Endothelial cell of umbilical vein (primary cell): ENCODE measurements around the gene PCBD1. TPM values are rescaled to one million over a fixed set of nuclear protein-coding genes. Genes with fewer than 3 reads are reported as not detected.

Experiments
- BruUV-seq: library from RNA; stranded (reverse); fragments of 400-500 nt; replicated peaks from 2 replicates; lab custom pipeline; 2021; lab: Mats Ljungman, UMichigan
- CTCF ChIA-PET: fragments of 300-600, 350-600 bp; sonication (Branson Sonifier 250); formaldehyde crosslinking; loops from one replicate; lab custom pipeline; 2021; ENCODE audit warnings: antibody characterized with exemption, inconsistent platforms; lab: Charles Lee
- POLR2A ChIA-PET: fragments of 300-600, 350-600 bp; sonication (Branson Sonifier 250); formaldehyde crosslinking; loops from one replicate; lab custom pipeline; 2021; ENCODE audit warnings: antibody characterized with exemption, inconsistent platforms; lab: Charles Lee
- DNase-seq: peaks from one replicate; pipeline ENCODE4 v3.0.0-alpha.2; 2011; ENCODE audit warnings: low read depth, low spot score
- FAIRE-seq: peaks from 2 replicates; lab custom pipeline; 2011; peaks lifted over from hg19 to GRCh38; lab: Jason Lieb, UNC
- H2AFZ ChIP-seq: 2 replicates; pipeline ENCODE4 v1.6.0; 2012; ENCODE audit warnings: low read depth, low read length, control low read depth, inconsistent platforms
- H3K27ac ChIP-seq: 2 replicates; pipeline ENCODE4 v1.5.1; 2011; ENCODE audit warnings: low read depth, mild to moderate bottlenecking, control low read depth, low read length, moderate library complexity; ENCODE audit not compliant: insufficient read depth
- H3K27me3 ChIP-seq, 2 experiments: 2 replicates each; pipeline versions ENCODE4 v1.6.0 to v1.6.1; 2011; ENCODE audit warnings: low read length in 2 of 2, mixed read lengths in 1 of 2; ENCODE audit not compliant: control insufficient read depth in 2 of 2, insufficient read depth in 2 of 2
- H3K36me3 ChIP-seq, 2 experiments: 2 replicates in 1 of 2; 3 replicates in 1 of 2; pipeline ENCODE4 v1.5.1; 2011; ENCODE audit warnings: low read length in 2 of 2, mild to moderate bottlenecking in 1 of 2, moderate library complexity in 1 of 2; ENCODE audit not compliant: control insufficient read depth in 2 of 2, insufficient read depth in 2 of 2; ENCODE audit errors: extremely low read depth in 1 of 2
- H3K4me1 ChIP-seq: 3 replicates; pipeline ENCODE4 v1.5.1; 2011; ENCODE audit warnings: mild to moderate bottlenecking, low read length; ENCODE audit not compliant: control insufficient read depth, insufficient read depth; ENCODE audit errors: extremely low read depth
- H3K4me2 ChIP-seq: 2 replicates; pipeline ENCODE4 v1.6.1; 2011; ENCODE audit warnings: low read length, control low read depth, mixed read lengths; ENCODE audit not compliant: insufficient read depth
- H3K4me3 ChIP-seq, 3 experiments: fragments of 200-600 bp in 1 of 3; sonication (generic), shearing (Covaris generic) in 1 of 3; replicated peaks in 1 of 3; 2 replicates each; pipeline ENCODE4 v1.5.1; 2011 to 2016; ENCODE audit warnings: control low read depth in 3 of 3, low read length in 3 of 3, mild to moderate bottlenecking in 2 of 3, inconsistent platforms in 1 of 3, low read depth in 1 of 3, moderate library complexity in 1 of 3; ENCODE audit not compliant: insufficient read depth in 1 of 3
- H3K79me2 ChIP-seq: 2 replicates; pipeline ENCODE4 v1.6.0; 2012; ENCODE audit warnings: low read length, inconsistent platforms; ENCODE audit not compliant: control insufficient read depth, insufficient read depth
- H3K9ac ChIP-seq: replicated peaks from 2 replicates; pipeline ENCODE3; 2011; ENCODE audit warnings: low read length, control low read depth; ENCODE audit not compliant: insufficient read depth; ENCODE audit errors: extremely low read depth
- H3K9me1 ChIP-seq: replicated peaks from 3 replicates; pipeline ENCODE4 v1.6.0; 2011; ENCODE audit warnings: mild to moderate bottlenecking, low read length; ENCODE audit not compliant: control insufficient read depth, insufficient read depth; ENCODE audit errors: extremely low read depth
- H3K9me3 ChIP-seq: replicated peaks from 2 replicates; pipeline ENCODE4 v1.5.1; 2012; ENCODE audit warnings: low read length, inconsistent platforms; ENCODE audit not compliant: control insufficient read depth, insufficient read depth
- H4K20me1 ChIP-seq: replicated peaks from 2 replicates; pipeline ENCODE3; 2011; ENCODE audit warnings: mild to moderate bottlenecking, low read length; ENCODE audit not compliant: control insufficient read depth, insufficient read depth; ENCODE audit errors: extremely low read depth
- EZH2 ChIP-seq: IDR thresholded peaks from 2 replicates; pipeline ENCODE4 v1.6.1; 2012; ENCODE audit warnings: borderline replicate concordance, low read depth, mild to moderate bottlenecking, moderate library complexity, low read length, inconsistent platforms; ENCODE audit not compliant: severe bottlenecking
- FOS ChIP-seq: IDR thresholded peaks from 2 replicates; pipeline ENCODE4 v1.6.1; 2011; ENCODE audit warnings: mild to moderate bottlenecking, low read length, moderate library complexity, borderline replicate concordance; ENCODE audit not compliant: insufficient read depth
- GATA2 ChIP-seq: IDR thresholded peaks from 2 replicates; pipeline ENCODE4 v1.7.0; 2011; ENCODE audit warnings: low read depth, mild to moderate bottlenecking, moderate library complexity, mixed read lengths, low read length; ENCODE audit not compliant: insufficient read length, insufficient read depth
- JUN ChIP-seq: IDR thresholded peaks from 2 replicates; pipeline ENCODE4 v1.6.1; 2011; ENCODE audit warnings: borderline replicate concordance, low read depth; ENCODE audit not compliant: insufficient read length, insufficient read depth
- MAX ChIP-seq: IDR thresholded peaks from 2 replicates; pipeline ENCODE4 v1.6.1; 2011; ENCODE audit not compliant: insufficient read depth, insufficient read length
- MYC ChIP-seq: IDR thresholded peaks from one replicate; pipeline ENCODE4 v1.6.1; 2011; ENCODE audit warnings: mild to moderate bottlenecking, low read depth, low read length
- POLR2A ChIP-seq: IDR thresholded peaks from 2 replicates; pipeline ENCODE4 v1.6.1; 2012; ENCODE audit warnings: low read depth, mild to moderate bottlenecking, control low read depth, low read length
- POLR2AphosphoS5 ChIP-seq: IDR thresholded peaks from 2 replicates; pipeline ENCODE4 v1.6.1; 2012; ENCODE audit warnings: low read depth, mild to moderate bottlenecking, control low read depth, low read length, moderate library complexity; ENCODE audit not compliant: insufficient read depth
- dilution Hi-C: fragments of 300-500 bp; cut with MboI; formaldehyde crosslinking; loops from one replicate; pipeline ENCODE4 v1.15.0; 2019; ENCODE audit warnings: low sequenced_read_pairs; ENCODE audit not compliant: extremely low pct_ligation_motif_present
- intact Hi-C: fragments of 100-400 bp; cut with micrococcal nuclease; formaldehyde crosslinking; loops from one replicate; pipeline ENCODE4 v1.10.0; 2022
- polyA plus RNA-seq, 4 experiments: library from polyadenylated mRNA; depleted of rRNA in 3 of 4; stranded (reverse) in 3 of 4; unstranded in 1 of 4; fragments of >200 nt; gene quantifications; 2 replicates each; pipeline versions ENCODE4 v1.2.1 to v1.2.3, GENCODE V29; 2011 to 2012; ENCODE audit warnings: missing spikeins in 1 of 4
- total RNA-seq: library from RNA; stranded (reverse); gene quantifications from 2 replicates; pipeline ENCODE4 v1.2.3, GENCODE V29; 2021
- TF ChIP-seq, protein P1 (sequence below), 2 donors: IDR thresholded peaks; 1 replicate in 1 of 2; 2 replicates in 1 of 2; pipeline ENCODE4 v1.5.1; 2011; ENCODE audit warnings: low read length in 2 of 2, mild to moderate bottlenecking in 2 of 2, moderate library complexity in 2 of 2, control low read depth in 1 of 2, inconsistent platforms in 1 of 2, low read depth in 1 of 2; ENCODE audit not compliant: insufficient read depth in 1 of 2; ENCODE audit errors: extremely low read depth in 1 of 2

The PCBD1 gene
- total and polyA plus RNA-seq, 2 donors (not counting 3 experiments of a cell fraction or from before 2014, with no cell fraction given): 95.7 to 113 TPM

GRCh38 chr10:70932392-70933196 lies 44.2 kb upstream of the PCBD1 start:
- no peaks in the 10 kb centered on the region for H3K9me3 ChIP-seq
- H2AFZ ChIP-seq: no peak overlapping the region
- intact Hi-C loops (no loop called here), dilution Hi-C loops (no loop called here)
- no peaks in the 10 kb centered on the region for H3K36me3 ChIP-seq
- H4K20me1 ChIP-seq: no peaks in the 10 kb centered on the region
- no peaks in the 10 kb centered on the region for H3K4me1 ChIP-seq
- peaks cover 4 to 18% of the 10 kb centered on the region in 2 experiments for H3K27me3 ChIP-seq
- FAIRE-seq (no peak), DNase-seq (peak; percentile 52)
- no peaks in the 10 kb centered on the region for H3K9me1 ChIP-seq
- POLR2A ChIA-PET: no interaction called here
- CTCF ChIA-PET: interaction anchor here (1.2 to 1.6 kb wide), 3 partner anchors 13 to 352 kb away, joined by 3 to 5 read pairs (median 3); no protein-coding TSS in a partner anchor
- TF ChIP-seq, protein P1, sequence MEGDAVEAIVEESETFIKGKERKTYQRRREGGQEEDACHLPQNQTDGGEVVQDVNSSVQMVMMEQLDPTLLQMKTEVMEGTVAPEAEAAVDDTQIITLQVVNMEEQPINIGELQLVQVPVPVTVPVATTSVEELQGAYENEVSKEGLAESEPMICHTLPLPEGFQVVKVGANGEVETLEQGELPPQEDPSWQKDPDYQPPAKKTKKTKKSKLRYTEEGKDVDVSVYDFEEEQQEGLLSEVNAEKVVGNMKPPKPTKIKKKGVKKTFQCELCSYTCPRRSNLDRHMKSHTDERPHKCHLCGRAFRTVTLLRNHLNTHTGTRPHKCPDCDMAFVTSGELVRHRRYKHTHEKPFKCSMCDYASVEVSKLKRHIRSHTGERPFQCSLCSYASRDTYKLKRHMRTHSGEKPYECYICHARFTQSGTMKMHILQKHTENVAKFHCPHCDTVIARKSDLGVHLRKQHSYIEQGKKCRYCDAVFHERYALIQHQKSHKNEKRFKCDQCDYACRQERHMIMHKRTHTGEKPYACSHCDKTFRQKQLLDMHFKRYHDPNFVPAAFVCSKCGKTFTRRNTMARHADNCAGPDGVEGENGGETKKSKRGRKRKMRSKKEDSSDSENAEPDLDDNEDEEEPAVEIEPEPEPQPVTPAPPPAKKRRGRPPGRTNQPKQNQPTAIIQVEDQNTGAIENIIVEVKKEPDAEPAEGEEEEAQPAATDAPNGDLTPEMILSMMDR (IDR thresholded peaks at IDR 0.05; ENCODE audit: extremely low read depth in 1 of 2, insufficient read depth in 1 of 2, low read depth in 1 of 2, low read length in 2 of 2): no peak
- no peak for TF ChIP-seq MYC
- TF ChIP-seq FOS: no peak
- TF ChIP-seq POLR2AphosphoS5: no peak
- TF ChIP-seq GATA2: no peak
- TF ChIP-seq MAX: no peak
- no peak for TF ChIP-seq EZH2
- TF ChIP-seq POLR2A: no peak
- no peak for TF ChIP-seq JUN
- H3K27ac ChIP-seq: no peak overlapping the region
- no peak overlapping the region for H3K4me3 ChIP-seq
- H3K79me2 ChIP-seq: no peaks in the 10 kb centered on the region
- no peak overlapping the region for H3K9ac ChIP-seq
- BruUV-seq: no TSS peak
- no peak overlapping the region for H3K4me2 ChIP-seq
